Nephron (organoid): ENCODE results near the gene BRINP1.

ENCODE experiments used
- H3K27ac Mint-ChIP-seq, 3 experiments: 2 replicates each; pipeline ENCODE4 v1.8.0; 2020; ENCODE audit warnings: mixed read lengths in 3 of 3, mild to moderate bottlenecking in 2 of 3, moderate library complexity in 1 of 3
- H3K27me3 Mint-ChIP-seq: 2 replicates; pipeline ENCODE4 v1.8.0; 2021; ENCODE audit warnings: low read depth, mild to moderate bottlenecking, moderate library complexity, mixed read lengths
- H3K36me3 Mint-ChIP-seq: 2 replicates; pipeline ENCODE4 v1.8.0; 2020; ENCODE audit warnings: low read depth, mixed read lengths
- H3K4me1 Mint-ChIP-seq: 2 replicates; pipeline ENCODE4 v1.8.0; 2020; ENCODE audit warnings: mixed read lengths
- H3K4me3 Mint-ChIP-seq, 3 experiments: 2 replicates each; pipeline ENCODE4 v1.8.0; 2020; ENCODE audit warnings: mild to moderate bottlenecking in 3 of 3, mixed read lengths in 3 of 3, moderate library complexity in 2 of 3
- H3K9me3 Mint-ChIP-seq: 2 replicates; pipeline ENCODE4 v1.8.0; 2020; ENCODE audit warnings: mixed read lengths
- TF ChIP-seq, protein P1 (sequence below), 3 experiments: fragments of 200-600 bp; sonication (generic); IDR thresholded peaks; one replicate each; pipeline ENCODE4 v1.5.0; 2021; ENCODE audit warnings: antibody characterized with exemption in 3 of 3; ENCODE audit not compliant: unreplicated experiment in 3 of 3

BRINP1 gene

DNA sequence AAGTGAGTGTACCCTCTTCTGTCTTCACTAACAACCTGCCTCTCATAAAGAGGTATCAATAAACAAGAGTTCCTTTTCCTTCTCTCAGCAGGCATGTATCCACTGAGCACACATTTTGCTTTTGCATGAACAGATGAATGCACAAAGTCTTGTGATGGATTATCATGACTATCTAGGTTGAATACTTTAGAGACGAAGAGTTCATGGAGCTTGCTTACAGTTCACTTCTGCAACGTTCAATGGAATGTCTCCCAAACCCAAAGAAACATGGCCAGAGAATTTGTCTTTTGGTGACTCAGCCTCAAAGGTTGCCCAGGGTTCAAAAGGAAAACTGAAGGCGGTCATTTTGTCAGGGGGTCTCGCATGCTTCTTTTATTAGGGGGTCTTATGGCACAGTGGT lies 55.4 kb downstream of the BRINP1 start:
- TF ChIP-seq, protein P1, sequence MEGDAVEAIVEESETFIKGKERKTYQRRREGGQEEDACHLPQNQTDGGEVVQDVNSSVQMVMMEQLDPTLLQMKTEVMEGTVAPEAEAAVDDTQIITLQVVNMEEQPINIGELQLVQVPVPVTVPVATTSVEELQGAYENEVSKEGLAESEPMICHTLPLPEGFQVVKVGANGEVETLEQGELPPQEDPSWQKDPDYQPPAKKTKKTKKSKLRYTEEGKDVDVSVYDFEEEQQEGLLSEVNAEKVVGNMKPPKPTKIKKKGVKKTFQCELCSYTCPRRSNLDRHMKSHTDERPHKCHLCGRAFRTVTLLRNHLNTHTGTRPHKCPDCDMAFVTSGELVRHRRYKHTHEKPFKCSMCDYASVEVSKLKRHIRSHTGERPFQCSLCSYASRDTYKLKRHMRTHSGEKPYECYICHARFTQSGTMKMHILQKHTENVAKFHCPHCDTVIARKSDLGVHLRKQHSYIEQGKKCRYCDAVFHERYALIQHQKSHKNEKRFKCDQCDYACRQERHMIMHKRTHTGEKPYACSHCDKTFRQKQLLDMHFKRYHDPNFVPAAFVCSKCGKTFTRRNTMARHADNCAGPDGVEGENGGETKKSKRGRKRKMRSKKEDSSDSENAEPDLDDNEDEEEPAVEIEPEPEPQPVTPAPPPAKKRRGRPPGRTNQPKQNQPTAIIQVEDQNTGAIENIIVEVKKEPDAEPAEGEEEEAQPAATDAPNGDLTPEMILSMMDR (IDR thresholded peaks at IDR 0.05; ENCODE audit: unreplicated experiment in 3 of 3): no peak
- no peaks in the 10 kb centered on the region for H3K27me3 Mint-ChIP-seq
- no peak overlapping the region for H3K27ac Mint-ChIP-seq
- H3K36me3 Mint-ChIP-seq: peaks cover 15% of the 10 kb centered on the region
- no peaks in the 10 kb centered on the region for H3K9me3 Mint-ChIP-seq
- H3K4me1 Mint-ChIP-seq: peaks cover 5% of the 10 kb centered on the region
- no peak overlapping the region for H3K4me3 Mint-ChIP-seq

DNA sequence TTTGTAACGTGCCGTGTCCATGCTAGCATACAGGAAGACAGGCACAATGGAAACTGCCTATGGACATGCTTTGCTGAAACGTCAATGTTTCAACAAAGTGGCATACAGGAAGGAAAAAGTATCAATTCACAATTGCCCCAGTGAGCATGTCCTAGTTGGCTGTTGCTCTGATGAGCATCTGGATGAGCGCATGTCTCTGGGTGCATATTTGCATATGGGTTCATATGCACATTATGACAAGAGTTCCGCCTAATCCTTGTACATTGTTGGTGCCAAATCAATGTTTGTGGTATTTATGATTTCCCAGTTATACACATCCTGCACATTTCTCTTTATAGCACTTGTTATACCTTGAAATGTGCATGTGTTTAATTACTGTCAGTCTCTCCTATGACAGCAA lies 58.5 kb downstream of the BRINP1 start:
- Mint-ChIP-seq H3K9me3 (no peaks in the 10 kb centered on the region), H3K36me3 (peaks cover 15% of the 10 kb centered on the region), H3K4me3 (no peak overlapping the region), H3K27me3 (no peaks in the 10 kb centered on the region), H3K27ac (no peak overlapping the region), H3K4me1 (no peaks in the 10 kb centered on the region)
- TF ChIP-seq, protein P1 (IDR thresholded peaks at IDR 0.05; ENCODE audit: unreplicated experiment in 3 of 3): no peak

DNA sequence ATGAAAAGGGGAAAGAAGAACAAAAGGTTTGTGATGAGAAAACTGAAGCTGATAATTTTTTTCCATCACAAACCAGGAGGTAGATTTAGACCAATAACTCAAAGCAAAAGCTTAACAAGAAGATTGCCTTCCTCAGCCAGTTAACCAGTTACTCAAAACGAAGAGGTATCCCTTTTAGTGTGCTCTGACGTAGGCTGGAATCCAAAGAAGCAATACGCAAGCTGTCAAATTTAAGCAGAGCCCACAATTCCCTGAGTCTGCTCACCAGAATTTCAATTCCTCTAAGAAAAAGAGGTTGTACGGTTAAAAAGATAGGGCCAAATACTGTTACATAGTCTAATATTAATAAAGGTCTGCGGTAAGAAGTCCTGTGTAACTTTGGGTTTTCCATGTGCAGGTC lies 61.8 kb downstream of the BRINP1 start:
- Mint-ChIP-seq H3K27me3 (no peaks in the 10 kb centered on the region), H3K36me3 (peaks cover 10% of the 10 kb centered on the region), H3K27ac (no peak overlapping the region), H3K4me3 (no peak overlapping the region), H3K4me1 (peaks cover 8% of the 10 kb centered on the region), H3K9me3 (no peaks in the 10 kb centered on the region)
- TF ChIP-seq, protein P1 (IDR thresholded peaks at IDR 0.05; ENCODE audit: unreplicated experiment in 3 of 3): no peak

DNA sequence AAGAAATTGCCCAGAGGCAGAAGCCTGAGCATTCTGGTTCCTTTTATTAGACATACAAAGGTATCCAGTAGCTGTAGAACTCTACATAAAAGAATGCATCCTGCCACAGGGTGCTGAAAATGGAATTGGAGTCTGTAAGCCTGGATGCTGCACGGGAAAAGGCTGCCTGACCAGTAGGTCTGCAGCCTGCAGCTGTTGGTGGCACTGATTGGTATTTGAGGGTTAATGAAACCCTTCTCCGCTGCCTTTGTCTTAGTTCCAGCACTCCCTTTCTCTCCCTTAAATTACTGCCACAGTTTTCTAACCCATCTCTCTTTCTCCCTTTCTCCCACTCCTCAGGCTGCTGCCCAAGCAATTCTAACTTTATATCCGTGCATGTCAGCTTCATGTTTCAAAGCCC lies 64.7 kb downstream of the BRINP1 start:
- no peak overlapping the region for H3K4me3 Mint-ChIP-seq
- H3K4me1 Mint-ChIP-seq: peaks cover 8% of the 10 kb centered on the region
- peaks cover 4% of the 10 kb centered on the region for H3K36me3 Mint-ChIP-seq
- TF ChIP-seq, protein P1 (IDR thresholded peaks at IDR 0.05; ENCODE audit: unreplicated experiment in 3 of 3): no peak
- peak overlapping the region in 1 of 3 experiments; percentile 9 for H3K27ac Mint-ChIP-seq
- no peaks in the 10 kb centered on the region for H3K9me3 Mint-ChIP-seq
- no peaks in the 10 kb centered on the region for H3K27me3 Mint-ChIP-seq

DNA sequence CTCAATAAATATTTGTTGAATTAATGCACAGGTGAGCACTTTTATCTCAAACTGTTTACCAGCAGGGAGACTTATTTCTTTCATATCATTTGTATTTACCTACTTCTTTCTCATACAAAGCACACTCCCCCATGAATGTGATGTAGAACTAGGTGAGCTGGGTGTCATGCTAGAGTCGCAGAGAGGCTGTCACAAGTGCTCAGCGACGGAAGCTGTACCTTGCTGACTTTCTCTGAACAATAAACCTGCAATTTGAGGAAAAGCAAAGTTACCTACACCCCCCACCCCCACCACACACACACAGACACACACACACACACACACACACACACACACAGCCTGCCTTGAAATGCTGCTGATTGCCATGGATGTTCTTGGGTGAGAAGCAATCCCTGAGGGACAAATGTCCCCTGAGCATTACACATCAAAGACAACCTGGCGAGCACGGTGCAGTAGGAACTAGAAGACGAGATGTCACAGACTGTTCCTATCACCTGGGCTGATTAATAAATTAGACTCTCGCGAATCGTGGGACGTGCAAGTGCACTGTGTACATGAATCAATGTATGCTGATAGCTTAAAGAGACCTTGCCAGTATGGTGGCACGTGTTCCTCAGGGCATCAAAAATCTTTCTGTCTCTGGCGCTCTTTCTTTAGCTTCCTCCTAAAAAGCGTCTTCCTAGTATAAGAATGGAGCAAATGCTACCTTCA lies 66.1 kb downstream of the BRINP1 start:
- H3K27ac Mint-ChIP-seq: no peak overlapping the region
- TF ChIP-seq, protein P1 (IDR thresholded peaks at IDR 0.05; ENCODE audit: unreplicated experiment in 3 of 3): no peak
- no peak overlapping the region for H3K4me3 Mint-ChIP-seq
- H3K36me3 Mint-ChIP-seq: peaks cover 4% of the 10 kb centered on the region
- H3K4me1 Mint-ChIP-seq: peaks cover 8% of the 10 kb centered on the region
- H3K27me3 Mint-ChIP-seq: no peaks in the 10 kb centered on the region
- H3K9me3 Mint-ChIP-seq: no peaks in the 10 kb centered on the region
